Stimulated activated CD4-positive, alpha-beta T cell treated with anti-CD3 and anti-CD28 coated beads, TNF-alpha, amount 100 ng/mL, for 24 hours (primary cell): ENCODE data around the gene TSHZ2.

Source experiments
- DNase-seq, 3 experiments: peaks; one replicate each; pipeline ENCODE4 v3.0.0-alpha.2; 2020; ENCODE audit warnings: low read depth in 3 of 3

TSHZ2 gene

GRCh38 chr20:53057579-53057978, 85.4 kb downstream of the TSHZ2 start:
- no peak for DNase-seq

DNA sequence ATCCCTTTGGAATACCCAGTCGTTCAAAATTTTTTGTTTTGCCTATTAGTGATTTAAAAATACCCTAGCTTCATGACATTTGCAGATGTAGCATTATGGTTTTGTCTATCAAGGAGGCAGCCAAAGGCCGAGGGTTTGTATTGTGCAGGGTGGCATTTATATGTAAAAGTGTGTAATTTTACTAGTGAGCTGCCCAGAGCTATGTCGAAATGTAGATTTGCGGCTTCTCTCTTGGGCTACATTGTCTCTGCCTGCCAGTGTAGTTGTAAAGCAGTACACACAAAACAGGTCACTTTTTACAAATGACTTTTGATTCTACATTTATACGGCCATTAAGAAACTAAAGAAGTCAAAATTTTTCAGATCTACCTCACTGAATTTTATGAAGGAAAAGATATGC, 87.7 kb downstream of the TSHZ2 start:
- DNase-seq, result no peak

DNA sequence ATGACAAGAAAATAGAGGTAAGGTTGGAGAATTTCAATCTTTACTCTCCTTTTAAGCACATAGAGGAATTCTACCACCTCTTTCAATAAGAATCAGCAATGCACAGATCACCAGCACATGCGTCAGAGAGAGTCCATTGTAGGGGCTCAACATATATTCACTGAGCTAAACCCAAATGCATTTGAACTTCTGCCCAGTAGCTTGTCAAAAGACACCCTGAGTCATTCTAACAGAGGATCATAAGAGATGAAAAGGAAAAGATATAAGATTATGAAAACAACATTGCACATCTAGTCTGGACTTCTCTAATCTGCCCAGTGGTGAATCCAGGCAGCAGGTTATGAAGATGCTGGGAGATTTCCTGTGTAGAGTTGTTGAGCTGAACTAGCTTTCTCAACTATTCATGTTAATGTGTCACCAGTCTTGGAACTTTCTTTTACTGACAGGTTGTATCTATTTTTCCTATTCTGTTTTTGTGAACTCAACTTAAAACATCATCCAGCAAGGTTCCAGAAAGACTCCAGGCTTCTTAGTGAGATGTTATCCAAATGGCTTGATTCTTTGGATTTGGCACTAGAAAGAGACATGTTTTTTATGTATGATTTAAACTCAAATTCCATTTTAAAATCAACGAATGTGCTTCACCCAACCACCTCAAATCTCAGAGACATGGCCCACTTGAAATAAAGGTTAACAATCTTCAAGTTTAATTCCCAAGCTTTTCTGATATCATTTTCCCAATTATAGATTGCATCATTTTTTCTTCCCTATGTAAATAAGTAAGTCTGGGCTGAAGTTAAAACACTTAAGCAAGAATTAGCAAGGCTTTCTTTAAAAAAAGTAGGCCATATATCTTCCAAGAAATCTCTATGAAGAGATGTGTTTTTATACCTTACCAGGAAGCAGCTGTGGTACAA, 89.3 kb downstream of the TSHZ2 start:
- DNase-seq, result no peak

- no peak for DNase-seq
Measured at GRCh38 chr20:53064935-53065334, 92.8 kb downstream of the TSHZ2 start.

DNA sequence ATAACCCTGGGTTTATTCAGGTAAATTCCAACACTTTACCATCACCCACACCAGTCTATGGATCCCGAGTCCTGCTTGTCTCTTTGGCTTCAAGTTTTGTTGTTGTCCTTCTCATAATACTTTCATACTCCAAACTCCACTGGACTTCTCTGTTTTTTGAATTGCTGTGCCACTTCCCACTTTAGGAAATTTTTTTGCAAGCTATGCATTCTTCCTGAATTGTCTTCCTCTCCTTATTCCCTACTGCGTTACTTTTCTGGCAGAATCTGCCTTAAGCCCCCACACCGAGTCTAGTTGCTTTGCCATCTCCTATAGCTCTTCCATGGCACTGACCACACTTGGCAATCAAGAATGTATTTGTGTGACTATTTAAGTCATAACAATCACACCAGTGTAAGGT, 96.1 kb downstream of the TSHZ2 start:
- DNase-seq, result no peak

DNA sequence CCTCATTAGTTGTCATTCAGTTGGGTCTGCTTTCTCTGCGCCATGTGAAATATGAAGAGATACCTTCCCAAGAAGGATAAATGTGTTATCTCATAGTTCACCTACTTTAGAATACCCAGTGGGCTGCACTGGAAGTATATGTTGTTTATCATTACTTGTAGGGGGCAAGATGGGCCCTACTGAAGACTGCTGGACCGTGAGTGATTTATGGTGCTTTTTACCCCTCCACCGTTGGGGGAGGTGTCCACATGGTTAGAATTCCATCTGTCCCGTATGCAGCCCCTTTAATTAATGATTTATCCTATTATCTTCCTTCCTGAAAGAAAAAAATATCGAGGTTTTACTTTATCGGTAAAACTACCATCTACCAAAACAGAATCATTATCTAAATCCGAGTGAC, 97.0 kb downstream of the TSHZ2 start:
- no peak for DNase-seq

DNA sequence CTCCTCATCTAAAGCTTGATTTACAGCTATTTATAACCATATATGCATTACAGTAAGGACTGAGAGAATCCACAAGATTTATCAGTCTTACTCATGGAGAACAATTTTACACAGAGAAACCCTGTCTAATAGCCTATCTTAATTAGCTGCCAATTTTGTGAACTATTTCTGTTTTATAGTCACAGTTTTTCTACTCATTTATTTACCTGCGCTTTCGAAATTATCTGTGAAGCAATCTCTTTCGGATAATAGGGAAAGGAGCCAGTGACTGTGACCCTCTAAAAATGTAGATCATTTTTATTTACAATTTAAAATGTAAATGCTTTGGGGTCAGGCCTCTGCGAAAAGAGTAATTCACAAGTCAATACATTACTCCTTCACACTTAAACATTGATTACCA, 98.1 kb downstream of the TSHZ2 start:
- no peak for DNase-seq

DNA sequence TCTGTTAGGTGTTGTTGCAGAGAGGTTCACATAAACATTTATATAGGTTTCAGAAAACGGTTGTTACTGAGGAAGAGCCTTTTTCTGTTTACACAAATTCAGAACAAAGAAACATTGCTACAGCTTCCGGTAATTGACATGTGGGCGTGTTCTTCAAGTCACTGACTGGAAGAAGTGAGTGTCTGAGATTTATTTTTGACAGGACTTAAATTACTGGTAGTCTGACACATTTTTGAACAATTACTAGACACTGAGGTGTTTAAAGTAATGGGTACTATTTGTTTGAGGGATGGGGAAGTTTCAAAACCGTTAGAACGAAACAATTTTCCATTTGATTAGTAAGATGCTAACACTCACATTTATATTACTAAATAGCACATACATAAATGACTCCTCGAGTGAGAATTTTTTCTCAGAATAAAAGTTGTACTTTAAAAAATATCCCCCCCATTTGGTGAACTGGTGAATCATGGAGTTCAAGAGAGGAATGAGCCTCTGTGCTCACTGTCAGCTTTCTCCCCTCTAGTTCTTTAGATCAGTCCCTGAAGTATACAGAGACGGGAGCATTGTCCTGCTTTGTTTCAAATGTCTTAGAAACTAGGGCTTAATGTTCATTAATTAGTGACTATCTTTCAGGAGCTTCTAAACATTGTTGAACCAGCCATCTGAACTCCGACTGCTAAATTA, 98.7 kb downstream of the TSHZ2 start:
- DNase-seq, result peak in 2 of 3 experiments; percentile 17 to 37

- peak in 1 of 3 experiments; percentile 17 for DNase-seq
Measured at GRCh38 chr20:53071833-53072232, 99.7 kb downstream of the TSHZ2 start.

GRCh38 chr20:53072923-53073579, 100.9 kb downstream of the TSHZ2 start:
- no peak for DNase-seq

DNA sequence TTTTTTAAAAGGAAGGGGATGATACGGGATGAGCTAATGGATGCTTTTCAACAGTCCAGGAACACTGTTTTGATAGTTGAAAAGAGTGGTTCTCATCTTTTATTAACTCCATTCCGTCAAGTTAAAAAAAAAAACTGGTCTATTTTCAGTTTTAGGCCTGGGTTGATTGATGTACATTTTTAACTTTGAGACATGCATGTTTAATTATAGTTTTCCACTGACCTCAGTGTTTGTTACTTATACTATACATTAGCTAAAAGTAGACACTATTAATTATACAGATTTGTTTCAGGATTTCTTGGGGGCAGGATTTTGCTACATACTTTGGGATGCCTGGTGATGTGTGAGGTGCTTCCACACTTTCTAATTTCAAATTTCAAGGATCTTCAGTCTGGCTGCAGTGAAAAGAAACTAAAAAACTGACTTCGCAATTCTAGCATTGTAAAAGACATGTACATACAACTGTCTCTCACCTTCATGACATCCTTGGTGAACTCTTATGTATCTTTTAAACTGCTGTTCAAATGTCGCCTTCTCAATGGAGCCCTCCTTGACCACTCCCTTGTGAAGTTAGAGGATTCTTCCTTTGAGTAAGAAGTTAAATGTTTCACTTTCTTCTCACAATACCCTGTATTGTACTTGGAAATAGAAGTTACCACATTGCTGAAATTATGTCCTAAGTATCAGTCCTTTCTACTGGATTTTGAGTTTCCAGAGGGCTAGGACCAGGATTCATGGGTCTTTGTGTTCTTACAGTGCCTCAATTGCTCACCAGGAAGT, 101.7 kb downstream of the TSHZ2 start:
- DNase-seq, result no peak

DNA sequence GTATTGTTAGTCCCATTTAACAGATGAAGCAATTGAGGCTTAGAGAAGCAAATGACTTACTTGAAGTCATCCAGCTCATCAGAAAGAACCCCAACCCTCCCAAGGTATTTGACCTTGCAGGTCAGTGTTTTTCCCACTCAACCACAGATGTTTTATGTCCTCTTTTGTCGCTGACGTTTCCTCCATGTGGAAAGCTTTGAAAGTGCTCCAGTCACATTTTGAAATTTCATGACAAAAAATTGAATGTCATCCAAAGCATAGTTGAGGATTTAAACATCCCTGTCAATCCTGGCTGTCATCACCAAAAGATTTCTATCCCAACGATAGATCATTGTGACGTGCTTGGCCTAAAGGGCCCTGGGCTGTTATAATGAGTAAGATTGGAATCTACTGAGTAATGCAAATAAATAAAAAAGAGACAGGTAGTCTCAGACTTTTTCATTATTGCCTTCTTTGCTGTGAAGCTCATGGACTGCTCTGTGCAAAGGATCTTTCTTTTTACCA, 102.7 kb downstream of the TSHZ2 start:
- DNase-seq, result no peak

- DNase-seq, result no peak
Measured at GRCh38 chr20:53076668-53077067, 104.5 kb downstream of the TSHZ2 start.

DNA sequence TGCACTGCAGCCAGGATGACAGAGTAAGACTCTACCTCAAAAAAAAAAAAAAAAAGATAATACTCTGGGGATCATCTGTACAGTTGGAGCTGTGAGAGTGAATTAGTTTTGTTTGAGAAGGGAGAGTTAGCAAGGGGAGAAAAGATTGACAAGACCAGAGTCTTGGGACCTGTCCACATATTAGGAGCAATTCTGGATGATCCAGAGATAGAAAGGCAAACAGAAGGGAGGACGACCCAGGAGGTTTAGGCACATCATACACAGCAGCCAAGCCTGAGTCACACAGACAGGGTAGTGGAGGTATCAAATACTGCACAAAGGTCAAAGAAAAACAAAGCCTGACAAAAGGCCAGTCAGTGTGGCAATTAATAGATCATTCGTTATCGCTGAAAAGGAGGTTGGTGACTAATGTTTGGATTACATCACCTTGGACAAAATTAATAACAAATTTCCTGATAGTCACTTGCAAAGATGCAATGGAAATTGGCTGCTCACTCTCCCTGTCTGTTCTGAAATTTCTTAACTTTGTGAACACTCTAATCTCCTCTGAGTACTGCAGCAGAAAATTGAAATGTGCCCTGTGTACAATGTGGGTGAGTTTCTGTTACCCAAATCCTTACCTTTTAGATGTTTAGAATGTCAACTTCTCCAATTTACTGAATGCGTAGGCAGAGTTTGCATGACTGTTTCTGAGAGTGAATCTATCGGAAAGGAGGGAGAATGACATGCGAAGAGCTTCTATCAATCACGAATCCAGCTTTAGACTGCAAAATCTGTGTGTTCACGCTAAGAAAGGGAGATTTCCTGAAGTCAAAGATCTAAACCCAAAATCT, 105.4 kb downstream of the TSHZ2 start:
- peak in 2 of 3 experiments; percentile 15 to 29 for DNase-seq

DNA sequence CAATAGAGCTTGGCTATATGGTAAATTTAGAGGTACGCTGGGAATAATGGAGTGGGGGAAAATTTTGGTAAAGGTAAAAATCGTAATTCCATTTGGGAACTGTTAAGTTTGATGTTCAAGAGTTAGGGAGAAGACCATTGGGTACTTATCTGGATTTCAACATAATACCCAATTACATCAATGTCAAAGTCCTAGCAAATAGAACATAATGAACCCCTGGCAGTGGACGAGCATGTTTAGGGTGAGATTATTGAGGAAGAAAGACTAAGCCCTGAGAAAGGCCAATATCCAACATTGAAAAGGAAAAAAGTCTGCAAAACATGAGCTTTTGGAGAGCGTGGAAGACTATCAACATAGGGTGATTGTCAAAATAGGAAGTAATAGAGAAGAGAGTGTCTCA, 106.6 kb downstream of the TSHZ2 start:
- DNase-seq, result no peak

GRCh38 chr20:53079261-53079691, 107.1 kb downstream of the TSHZ2 start:
- no peak for DNase-seq

DNA sequence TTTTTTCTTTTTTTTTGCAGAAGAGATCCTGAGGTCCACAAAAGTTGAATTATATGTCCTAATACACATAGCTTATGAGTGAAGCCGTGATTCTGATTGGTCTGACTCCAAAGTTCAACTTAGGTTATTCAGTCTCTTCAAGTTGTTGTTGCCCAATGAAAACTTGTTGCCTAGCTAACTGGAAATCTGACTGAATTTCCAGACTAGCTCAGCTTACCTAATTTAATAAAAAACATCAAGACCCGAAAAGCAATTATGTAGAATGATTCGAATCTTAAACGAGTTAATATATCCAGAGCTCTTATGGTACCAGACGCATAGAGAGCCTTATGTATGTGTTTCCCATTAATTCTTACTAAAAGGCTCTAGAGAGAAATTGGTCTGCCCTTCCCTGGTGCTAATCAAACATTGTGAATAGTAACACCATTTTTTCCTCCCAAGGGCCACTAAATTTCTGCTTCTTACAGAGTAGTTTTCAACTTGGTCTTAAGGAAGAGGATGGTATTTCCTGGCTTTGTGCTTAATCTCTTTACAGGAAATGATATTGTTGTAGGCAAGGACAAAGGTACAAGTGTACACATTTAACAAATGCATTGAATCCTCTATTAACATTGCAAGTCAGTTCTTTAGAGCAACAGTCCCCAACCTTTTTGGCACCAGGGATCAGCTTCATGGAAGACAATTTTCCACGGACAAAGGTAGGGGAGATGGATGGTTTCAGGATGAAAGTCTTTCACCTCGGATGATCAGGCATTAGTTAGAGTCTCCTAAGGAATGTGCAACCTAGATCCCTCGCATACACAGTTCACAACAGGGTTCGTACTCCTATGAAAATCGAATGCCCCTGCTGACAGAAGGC, 107.9 kb downstream of the TSHZ2 start:
- no peak for DNase-seq

GRCh38 chr20:53080687-53080962, 108.5 kb downstream of the TSHZ2 start:
- DNase-seq, result no peak

DNA sequence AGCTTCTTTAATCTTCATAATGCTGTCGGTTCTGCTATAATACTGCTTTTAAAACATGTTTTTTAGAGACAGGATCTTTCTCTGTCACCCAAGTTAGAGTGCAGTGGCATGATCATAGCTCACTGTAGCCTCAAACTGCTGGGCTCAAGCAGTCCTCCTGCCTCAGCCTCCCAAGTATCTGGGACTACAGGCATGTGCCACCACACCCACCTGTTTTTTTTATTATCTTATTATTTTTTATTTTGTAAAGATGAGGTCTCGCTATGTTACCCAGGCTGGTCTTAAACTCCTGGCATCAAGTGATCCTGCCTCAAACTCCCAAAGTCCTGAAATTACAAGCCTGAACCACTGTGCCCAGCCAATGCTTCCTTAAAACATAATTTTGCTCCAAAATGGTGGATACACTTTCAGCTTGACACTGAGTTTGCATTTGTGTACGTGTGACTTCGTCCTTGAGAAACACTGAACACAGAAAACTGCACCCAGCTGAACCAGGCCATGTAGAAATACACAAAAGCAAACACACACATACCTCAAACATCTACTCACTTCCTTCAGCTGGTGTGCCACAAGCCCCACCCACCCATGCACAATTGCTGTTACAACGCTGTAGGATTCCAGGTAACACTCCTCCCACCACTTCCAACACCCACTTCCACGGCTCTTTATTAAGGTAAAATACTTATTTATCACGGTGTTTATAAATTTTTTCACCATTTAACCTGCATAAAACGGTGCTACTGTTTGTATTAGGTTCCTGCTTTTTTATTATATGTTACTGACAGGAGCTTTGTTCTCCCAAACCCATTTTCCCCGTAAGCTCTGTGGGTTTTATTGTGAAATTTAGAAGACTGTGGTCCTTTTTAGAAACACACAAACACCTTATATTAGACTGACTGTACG, 109.1 kb downstream of the TSHZ2 start:
- peak in 1 of 3 experiments; percentile 19 for DNase-seq
